Dermis blood vessel endothelial cell (primary cell): Measurements from ENCODE around the gene TGFBI. TPM values are rescaled to one million over a fixed set of nuclear protein-coding genes. Genes with fewer than 3 reads are reported as not detected.

ENCODE experiments used
- DNase-seq: peaks from one replicate; pipeline ENCODE4 v3.0.0; 2010
- total RNA-seq: library from RNA; depleted of rRNA; stranded (reverse); fragments of >200 nt; gene quantifications from 2 replicates; pipeline ENCODE4 v1.2.3, GENCODE V29; 2014

TGFBI gene
- total RNA-seq, 1 donor from 2014 or later = 9.5 TPM

GRCh38 chr5:136004436-136004835 is 24.4 kb upstream of the TGFBI start:
- no peak for DNase-seq

- DNase-seq = no peak
These were observed 23.3 kb upstream of the TGFBI start for GRCh38 chr5:136005476-136005875.

GRCh38 chr5:136006164-136006563 is 22.6 kb upstream of the TGFBI start:
- DNase-seq = no peak

- peak; percentile 28 for DNase-seq
These were observed 22.0 kb upstream of the TGFBI start for GRCh38 chr5:136006761-136007251.

- no peak for DNase-seq
These were observed 21.5 kb upstream of the TGFBI start for GRCh38 chr5:136007271-136007670.

GRCh38 chr5:136011414-136012001 is 17.3 kb upstream of the TGFBI start:
- DNase-seq = peak; percentile 87

GRCh38 chr5:136012041-136012804 is 16.6 kb upstream of the TGFBI start:
- DNase-seq = peak; percentile 45

- DNase-seq = no peak
These were observed 15.2 kb upstream of the TGFBI start for GRCh38 chr5:136013559-136013958.

GRCh38 chr5:136014049-136015002 is 14.5 kb upstream of the TGFBI start:
- DNase-seq = no peak

- no peak for DNase-seq
These were observed 13.8 kb upstream of the TGFBI start for GRCh38 chr5:136015003-136015375.

- no peak for DNase-seq
These were observed 12.7 kb upstream of the TGFBI start for GRCh38 chr5:136015966-136016650.

GRCh38 chr5:136016945-136017530 is 11.8 kb upstream of the TGFBI start:
- DNase-seq = peak; percentile 43

GRCh38 chr5:136018814-136019783 is 9.7 kb upstream of the TGFBI start:
- DNase-seq = no peak

GRCh38 chr5:136020001-136020382 is 8.8 kb upstream of the TGFBI start:
- no peak for DNase-seq

- DNase-seq = peak; percentile 67
These were observed 8.3 kb upstream of the TGFBI start for GRCh38 chr5:136020383-136021015.

GRCh38 chr5:136021016-136021405 is 7.8 kb upstream of the TGFBI start:
- DNase-seq = no peak

- no peak for DNase-seq
These were observed 5.8 kb upstream of the TGFBI start for GRCh38 chr5:136022965-136023364.

- no peak for DNase-seq
These were observed 4.7 kb upstream of the TGFBI start for GRCh38 chr5:136023958-136024541.

- no peak for DNase-seq
These were observed 2.9 kb upstream of the TGFBI start for GRCh38 chr5:136025900-136026299.

GRCh38 chr5:136026636-136027035 is 2.2 kb upstream of the TGFBI start:
- no peak for DNase-seq
